Measurements from ENCODE around the gene DNAJC5.
A peak's percentile ranks its signal among the peaks of the same experiment; 100 is the strongest.
"Not testable (repeated sequence)": the region's sequence is repeated elsewhere in the genome, so short reads cannot be mapped to it uniquely, and the experiment has no call there.

Gene DNAJC5

GRCh38 chr20:63974402-63975200 lies 79.7 kb downstream of the DNAJC5 start:
- no peak for TF ChIP-seq TCF4 (CRISPR knock-in tag; IDR thresholded peaks at IDR 0.05; ENCODE audit: borderline replicate concordance)
- no peak for TF ChIP-seq CSRNP3 (CRISPR knock-in tag; IDR thresholded peaks at IDR 0.05)
- TF ChIP-seq PPARA (CRISPR knock-in tag; IDR thresholded peaks at IDR 0.05; ENCODE audit: borderline replicate concordance): no peak
- no peak for TF ChIP-seq ARNTL (CRISPR knock-in tag; IDR thresholded peaks at IDR 0.05; ENCODE audit: borderline replicate concordance, low read depth)
- no peak for TF ChIP-seq OSR1 (CRISPR knock-in tag; IDR thresholded peaks at IDR 0.05)
- ATAC-seq: no peak

- not testable (repeated sequence) for ATAC-seq
These were observed 81.6 kb downstream of the DNAJC5 start for GRCh38 chr20:63976511-63976910.

- TF ChIP-seq ARNTL (CRISPR knock-in tag; IDR thresholded peaks at IDR 0.05; ENCODE audit: borderline replicate concordance, low read depth): no peak
- no peak for TF ChIP-seq TOX (CRISPR knock-in tag; IDR thresholded peaks at IDR 0.05; ENCODE audit: borderline replicate concordance)
- TF ChIP-seq SNAI2 (CRISPR knock-in tag; IDR thresholded peaks at IDR 0.05): no peak
- TF ChIP-seq ESRRG (CRISPR knock-in tag; IDR thresholded peaks at IDR 0.05): no peak
- TF ChIP-seq CSRNP3 (CRISPR knock-in tag; IDR thresholded peaks at IDR 0.05): no peak
- TF ChIP-seq GLIS3 (CRISPR knock-in tag; IDR thresholded peaks at IDR 0.05): no peak
- TF ChIP-seq PATZ1 (CRISPR knock-in tag; IDR thresholded peaks at IDR 0.05; ENCODE audit: borderline replicate concordance): no peak
- no peak for TF ChIP-seq PPARA (CRISPR knock-in tag; IDR thresholded peaks at IDR 0.05; ENCODE audit: borderline replicate concordance)
- TF ChIP-seq ZC3H10 (CRISPR knock-in tag; IDR thresholded peaks at IDR 0.05): no peak
- no peak for TF ChIP-seq TSHZ2 (CRISPR knock-in tag; IDR thresholded peaks at IDR 0.05)
- ATAC-seq: no peak
These were observed 82.2 kb downstream of the DNAJC5 start for GRCh38 chr20:63976980-63977738.

- TF ChIP-seq OSR1 (CRISPR knock-in tag; IDR thresholded peaks at IDR 0.05) (no peak), BACH2 (CRISPR knock-in tag; IDR thresholded peaks at IDR 0.05; ENCODE audit: borderline replicate concordance) (no peak), ZNF8 (CRISPR knock-in tag; IDR thresholded peaks at IDR 0.05) (no peak), CSDC2 (CRISPR knock-in tag; IDR thresholded peaks at IDR 0.05) (no peak), SNAI2 (CRISPR knock-in tag; IDR thresholded peaks at IDR 0.05) (no peak), ZFP30 (CRISPR knock-in tag; IDR thresholded peaks at IDR 0.05) (no peak), GLIS3 (CRISPR knock-in tag; IDR thresholded peaks at IDR 0.05) (no peak), CREB5 (CRISPR knock-in tag; IDR thresholded peaks at IDR 0.05; ENCODE audit: low read depth) (no peak), TOX (CRISPR knock-in tag; IDR thresholded peaks at IDR 0.05; ENCODE audit: borderline replicate concordance) (no peak), ISL1 (CRISPR knock-in tag; IDR thresholded peaks at IDR 0.05) (no peak), ZC3H10 (CRISPR knock-in tag; IDR thresholded peaks at IDR 0.05) (no peak), ESRRG (CRISPR knock-in tag; IDR thresholded peaks at IDR 0.05) (no peak)
- peak; percentile 7; the same call in 2 of the 3 replicates for ATAC-seq
These were observed 82.9 kb downstream of the DNAJC5 start for GRCh38 chr20:63977739-63978276.

All from SK-N-SH treated with all-trans-retinoic acid at 6 μM for 48 hours (cell line).